ENCODE data around the gene RAP2A. TPM values are rescaled to one million over a fixed set of nuclear protein-coding genes. Genes with fewer than 3 reads are reported as not detected.

Gene RAP2A
- total and polyA plus RNA-seq, 11 donors, result 3.9 to 34.8 (median 23.2) TPM

DNA sequence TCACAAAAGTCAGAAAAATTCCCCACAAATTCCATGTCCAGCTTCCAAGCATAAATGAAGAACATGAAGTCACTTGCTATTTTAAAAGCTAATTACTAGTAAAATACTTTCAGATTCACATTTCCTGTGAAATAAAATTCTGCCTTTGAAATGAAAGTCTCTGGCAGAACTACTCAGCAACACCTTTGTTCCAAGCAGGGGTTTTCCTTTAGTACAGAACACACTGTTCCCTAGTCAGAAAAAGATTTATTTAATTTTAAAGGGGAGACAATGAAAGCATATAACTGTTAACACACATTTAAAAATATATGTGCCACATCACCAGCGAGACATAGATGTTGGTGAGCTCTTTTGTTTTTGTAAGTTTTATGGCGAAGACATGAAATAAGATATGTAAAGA lies 26.4 kb upstream of the RAP2A start:
- no peaks in the 10 kb centered on the region for H3K36me3 ChIP-seq
- peak overlapping the region; percentile 11 to 78 (median 65) for H3K27ac ChIP-seq
- TF ChIP-seq, protein P1, sequence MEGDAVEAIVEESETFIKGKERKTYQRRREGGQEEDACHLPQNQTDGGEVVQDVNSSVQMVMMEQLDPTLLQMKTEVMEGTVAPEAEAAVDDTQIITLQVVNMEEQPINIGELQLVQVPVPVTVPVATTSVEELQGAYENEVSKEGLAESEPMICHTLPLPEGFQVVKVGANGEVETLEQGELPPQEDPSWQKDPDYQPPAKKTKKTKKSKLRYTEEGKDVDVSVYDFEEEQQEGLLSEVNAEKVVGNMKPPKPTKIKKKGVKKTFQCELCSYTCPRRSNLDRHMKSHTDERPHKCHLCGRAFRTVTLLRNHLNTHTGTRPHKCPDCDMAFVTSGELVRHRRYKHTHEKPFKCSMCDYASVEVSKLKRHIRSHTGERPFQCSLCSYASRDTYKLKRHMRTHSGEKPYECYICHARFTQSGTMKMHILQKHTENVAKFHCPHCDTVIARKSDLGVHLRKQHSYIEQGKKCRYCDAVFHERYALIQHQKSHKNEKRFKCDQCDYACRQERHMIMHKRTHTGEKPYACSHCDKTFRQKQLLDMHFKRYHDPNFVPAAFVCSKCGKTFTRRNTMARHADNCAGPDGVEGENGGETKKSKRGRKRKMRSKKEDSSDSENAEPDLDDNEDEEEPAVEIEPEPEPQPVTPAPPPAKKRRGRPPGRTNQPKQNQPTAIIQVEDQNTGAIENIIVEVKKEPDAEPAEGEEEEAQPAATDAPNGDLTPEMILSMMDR (IDR thresholded peaks at IDR 0.05), result no peak
- no peak for TF ChIP-seq POLR2A (IDR thresholded peaks at IDR 0.05)

GRCh38 chr13:97408938-97409337 lies 25.0 kb upstream of the RAP2A start:
- 95 to 99% (median 96%) methylated on average over 2 of the region's 2 CpGs for WGBS, 4 donors
- no peak for TF ChIP-seq POLR2A (IDR thresholded peaks at IDR 0.05)
- TF ChIP-seq, protein P1 (IDR thresholded peaks at IDR 0.05), result no peak

More for the DNA sequence above, 26.4 kb upstream of the RAP2A start:
- intact Hi-C loops (cut with DNase I), result no loop called here
- Histone ChIP-seq H3K4me3 (no peak overlapping the region), H3K27me3 (no peaks in the 10 kb centered on the region), H3K4me1 (peaks cover 0 to 4% (median 0%) of the 10 kb centered on the region in 12 donors), H3K9me3 (no peaks in the 10 kb centered on the region)
- WGBS, 4 donors, result 78 to 84% (median 79%) methylated on average over 2 of the region's 2 CpGs
- ATAC-seq (peak in 2 of 4 donors; percentile 69 to 86), DNase-seq (no peak)

DNA sequence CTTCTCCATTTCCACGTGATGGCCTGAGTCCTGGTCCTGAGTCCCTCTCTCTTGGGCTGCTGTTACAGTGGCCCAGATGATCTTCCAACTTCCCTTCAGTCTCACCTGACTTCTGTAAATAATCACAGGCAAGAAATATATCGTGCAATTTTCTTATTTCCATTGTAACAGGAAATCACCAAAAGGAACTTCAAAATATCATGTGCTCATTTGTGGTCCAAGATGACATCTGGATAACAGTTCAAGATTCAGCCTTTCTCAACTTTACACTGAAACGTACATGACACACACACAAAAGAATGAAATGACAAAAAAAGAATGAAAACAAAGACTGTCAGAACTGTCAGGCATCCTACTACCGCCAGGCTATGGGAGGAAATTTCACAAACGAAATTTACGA lies 22.0 kb upstream of the RAP2A start:
- H3K27me3 ChIP-seq, result no peaks in the 10 kb centered on the region
- ATAC-seq (peak in 1 of 4 donors; percentile 57), DNase-seq (no peak)
- H3K4me1 ChIP-seq, result peaks cover 0 to 12% (median 1%) of the 10 kb centered on the region in 12 donors
- peak overlapping the region in 5 of 12 donors; percentile 6 to 50 (median 33) for H3K27ac ChIP-seq
- WGBS, 4 donors, result 59 to 69% (median 68%) methylated on average over 6 of the region's 6 CpGs
- H3K9me3 ChIP-seq, result no peaks in the 10 kb centered on the region
- intact Hi-C loops (cut with DNase I), result no loop called here
- H3K4me3 ChIP-seq, result no peak overlapping the region
- TF ChIP-seq POLR2A (IDR thresholded peaks at IDR 0.05), result no peak
- TF ChIP-seq, protein P1 (IDR thresholded peaks at IDR 0.05), result no peak
- H3K36me3 ChIP-seq, result no peaks in the 10 kb centered on the region

More at GRCh38 chr13:97408938-97409337, 25.0 kb upstream of the RAP2A start:
- no peaks in the 10 kb centered on the region for H3K36me3 ChIP-seq
- no peak overlapping the region for H3K4me3 ChIP-seq
- ATAC-seq (no peak), DNase-seq (no peak)
- peaks cover 0 to 8% (median 1%) of the 10 kb centered on the region in 12 donors for H3K4me1 ChIP-seq
- no peak overlapping the region for H3K27ac ChIP-seq
- no peaks in the 10 kb centered on the region for H3K27me3 ChIP-seq
- intact Hi-C loops (cut with DNase I), result no loop called here
- H3K9me3 ChIP-seq, result no peaks in the 10 kb centered on the region

DNA sequence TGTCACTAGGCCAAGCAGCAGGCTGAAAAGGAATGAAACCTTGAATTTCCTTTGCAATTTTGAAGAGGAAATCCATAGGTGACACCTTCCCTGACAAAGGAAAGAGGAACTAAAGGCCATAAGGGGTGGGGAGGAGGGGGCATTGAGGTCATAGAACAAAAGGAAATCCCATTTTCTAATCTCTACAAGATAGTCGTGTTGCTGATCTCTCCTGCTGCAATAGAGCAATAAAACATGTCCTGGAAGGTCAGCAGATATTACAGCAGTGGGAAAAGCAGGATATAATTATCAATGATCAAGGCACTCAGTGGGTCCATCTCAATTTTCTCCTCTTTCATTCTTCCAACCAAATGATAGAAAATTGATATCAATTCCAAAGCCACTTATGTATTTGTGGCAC lies 20.3 kb upstream of the RAP2A start:
- Histone ChIP-seq H3K27ac (peak overlapping the region in 1 of 12 donors; percentile 9), H3K27me3 (no peaks in the 10 kb centered on the region), H3K4me1 (peaks cover 0 to 12% (median 0%) of the 10 kb centered on the region in 12 donors), H3K4me3 (no peak overlapping the region), H3K36me3 (no peaks in the 10 kb centered on the region), H3K9me3 (no peaks in the 10 kb centered on the region)
- no peak for TF ChIP-seq POLR2A (IDR thresholded peaks at IDR 0.05)
- TF ChIP-seq, protein P1 (IDR thresholded peaks at IDR 0.05), result no peak
- no peak for DNase-seq
- intact Hi-C loops (cut with DNase I), result no loop called here
- peak in 1 of 4 donors; percentile 62 for ATAC-seq
- 17 to 33% (median 27%) methylated on average over 1 of the region's 1 CpG for WGBS, 4 donors
